Right cardiac atrium (tissue), 5 donors: ENCODE measurements around the gene TLE4. TPM values are rescaled to one million over a fixed set of nuclear protein-coding genes. Genes with fewer than 3 reads are reported as not detected.
A peak's percentile ranks its signal among the peaks of the same experiment; 100 is the strongest.

Experiments
- ATAC-seq, 2 donors: fragments of 200-7000 bp; cut with Tn5 transposase; one replicate each; pipeline versions ENCODE4 v1.8.0 to v1.9.1; 2020; ENCODE audit warnings: moderate library complexity in 2 of 2, mild to moderate bottlenecking in 1 of 2
- DNase-seq, 3 donors: peaks; one replicate each; pipeline ENCODE4 v3.0.0-alpha.2; 2020
- H3K27ac ChIP-seq: one replicate; pipeline ENCODE4 v1.5.1; 2013; ENCODE audit warnings: mild to moderate bottlenecking, low read length, control low read depth, moderate library complexity
- H3K27me3 ChIP-seq: one replicate; pipeline ENCODE4 v1.6.1; 2013; ENCODE audit not compliant: control insufficient read depth, insufficient read depth
- H3K4me1 ChIP-seq: one replicate; pipeline ENCODE4 v1.6.1; 2013; ENCODE audit warnings: low read length; ENCODE audit not compliant: control insufficient read depth, insufficient read depth
- H3K4me3 ChIP-seq: one replicate; pipeline ENCODE4 v1.5.1; 2013; ENCODE audit warnings: low read length, control low read depth
- H3K9me3 ChIP-seq: one replicate; pipeline ENCODE4 v1.6.1; 2013; ENCODE audit warnings: low read length; ENCODE audit not compliant: control insufficient read depth
- WGBS: extraction: QIAGEN DNeasy Blood & Tissue Kit; methylation state at CpG from one replicate; pipeline ENCODE4 v1.1.7; 2013; 5-methylcytosine and 5-hydroxymethylcytosine counted together
- intact Hi-C, 4 donors: fragments of 100-400 bp; cut with DNase I; formaldehyde crosslinking; loops; one replicate each; pipeline versions ENCODE4 v1.11.0 to v1.14.0; 2022 to 2023
- polyA plus RNA-seq: library from polyadenylated mRNA; stranded (reverse); fragments of 200-250 nt; gene quantifications from one replicate; pipeline ENCODE4 v1.2.3, GENCODE V29; 2013
- total RNA-seq, 4 donors: library from RNA; stranded (reverse); fragmentation: NEBNext Ultra II Directional; extraction: Animal tissue kit (Norgen Biotek cat#: 25700); gene quantifications; one replicate each; pipeline ENCODE4 v1.2.1, GENCODE V29; 2021
- donor health status: healthy with polysubstance abuse.
- donor health status: DM: no; HTN: yes; CAD: no.
- donor health status: DM: no; HTN: no; CAD: no.
- donor health status: DM: no; HTN: yes; CAD: no; lungs with severe emphysema.
- donor health status: DM: yes; HTN: yes; CAD: no.

The TLE4 gene
- total and polyA plus RNA-seq, 5 donors: 5.9 to 20.1 (median 17.6) TPM

- WGBS: 91% methylated on average over 7 of the region's 7 CpGs
- intact Hi-C loops: no loop called here
These were observed 138.2 kb downstream of the TLE4 start for GRCh38 chr9:79709743-79710674.

GRCh38 chr9:79711874-79712273, 140.1 kb downstream of the TLE4 start:
- intact Hi-C loops: no loop called here
- no peaks in the 10 kb centered on the region for H3K4me1 ChIP-seq
- ATAC-seq (no peak), DNase-seq (no peak)
- no peaks in the 10 kb centered on the region for H3K27me3 ChIP-seq
- no peaks in the 10 kb centered on the region for H3K9me3 ChIP-seq
- no peak overlapping the region for H3K4me3 ChIP-seq
- no peak overlapping the region for H3K27ac ChIP-seq

More at GRCh38 chr9:79709743-79710674, 138.2 kb downstream of the TLE4 start:
- no peaks in the 10 kb centered on the region for H3K4me1 ChIP-seq
- DNase-seq (no peak), ATAC-seq (no peak)
- H3K27ac ChIP-seq: no peak overlapping the region
- H3K27me3 ChIP-seq: no peaks in the 10 kb centered on the region
- H3K9me3 ChIP-seq: no peaks in the 10 kb centered on the region
- H3K4me3 ChIP-seq: no peak overlapping the region

GRCh38 chr9:79719021-79719420, 147.3 kb downstream of the TLE4 start:
- ATAC-seq (no peak), DNase-seq (no peak)
- no peaks in the 10 kb centered on the region for H3K4me1 ChIP-seq
- intact Hi-C loops: no loop called here
- H3K4me3 ChIP-seq: no peak overlapping the region
- WGBS: 92% methylated on average over 2 of the region's 2 CpGs
- H3K9me3 ChIP-seq: no peaks in the 10 kb centered on the region
- H3K27ac ChIP-seq: no peak overlapping the region
- H3K27me3 ChIP-seq: no peaks in the 10 kb centered on the region

GRCh38 chr9:79719989-79720388, 148.2 kb downstream of the TLE4 start:
- no peaks in the 10 kb centered on the region for H3K9me3 ChIP-seq

GRCh38 chr9:79731171-79731890, 159.6 kb downstream of the TLE4 start:
- WGBS: 79% methylated on average over 9 of the region's 9 CpGs
- DNase-seq (no peak), ATAC-seq (no peak)
- H3K4me1 ChIP-seq: no peaks in the 10 kb centered on the region
- intact Hi-C loops: no loop called here
- no peak overlapping the region for H3K27ac ChIP-seq
- H3K27me3 ChIP-seq: no peaks in the 10 kb centered on the region
- no peaks in the 10 kb centered on the region for H3K9me3 ChIP-seq
- no peak overlapping the region for H3K4me3 ChIP-seq

More at GRCh38 chr9:79719989-79720388, 148.2 kb downstream of the TLE4 start:
- no peak for DNase-seq
- no peak for ATAC-seq
- intact Hi-C loops: no loop called here
- H3K4me1 ChIP-seq: no peaks in the 10 kb centered on the region
- WGBS: 95% methylated on average over 11 of the region's 11 CpGs
- H3K27me3 ChIP-seq: no peaks in the 10 kb centered on the region
- no peak overlapping the region for H3K4me3 ChIP-seq
- no peak overlapping the region for H3K27ac ChIP-seq

- intact Hi-C loops: no loop called here
- Histone ChIP-seq H3K4me3 (no peak overlapping the region), H3K9me3 (no peaks in the 10 kb centered on the region), H3K27ac (no peak overlapping the region), H3K4me1 (no peaks in the 10 kb centered on the region), H3K27me3 (no peaks in the 10 kb centered on the region)
- no peak for ATAC-seq
- DNase-seq: no peak
- 53% methylated on average over 3 of the region's 3 CpGs for WGBS
These were observed 163.4 kb downstream of the TLE4 start for GRCh38 chr9:79735023-79735779.

- Histone ChIP-seq H3K4me3 (no peak overlapping the region), H3K4me1 (no peaks in the 10 kb centered on the region), H3K27ac (no peak overlapping the region), H3K9me3 (no peaks in the 10 kb centered on the region), H3K27me3 (no peaks in the 10 kb centered on the region)
- WGBS: 86% methylated on average over 5 of the region's 5 CpGs
- ATAC-seq (no peak), DNase-seq (no peak)
- intact Hi-C loops: no loop called here
These were observed 164.3 kb downstream of the TLE4 start for GRCh38 chr9:79736051-79736450.

- ATAC-seq (no peak), DNase-seq (no peak)
- Histone ChIP-seq H3K9me3 (no peaks in the 10 kb centered on the region), H3K27ac (no peak overlapping the region), H3K27me3 (no peaks in the 10 kb centered on the region), H3K4me3 (no peak overlapping the region), H3K4me1 (peaks cover 2% of the 10 kb centered on the region)
- WGBS: 50% methylated on average over 3 of the region's 3 CpGs
- intact Hi-C loops: no loop called here
These were observed 169.6 kb downstream of the TLE4 start for GRCh38 chr9:79741381-79741780.

- Histone ChIP-seq H3K4me3 (no peak overlapping the region), H3K9me3 (no peaks in the 10 kb centered on the region), H3K27ac (peak overlapping the region; percentile 50), H3K4me1 (peaks cover 2% of the 10 kb centered on the region), H3K27me3 (no peaks in the 10 kb centered on the region)
- ATAC-seq (peak; percentile 79 to 83), DNase-seq (no peak)
- intact Hi-C loops: no loop called here
- 33% methylated on average over 4 of the region's 4 CpGs for WGBS
These were observed 170.5 kb downstream of the TLE4 start for GRCh38 chr9:79742110-79742721.

- ATAC-seq: no peak
- H3K4me1 ChIP-seq: peaks cover 2% of the 10 kb centered on the region
- H3K9me3 ChIP-seq: no peaks in the 10 kb centered on the region
- no peak overlapping the region for H3K27ac ChIP-seq
- WGBS: 92% methylated on average over 6 of the region's 6 CpGs
- DNase-seq: no peak
- H3K4me3 ChIP-seq: no peak overlapping the region
- no peaks in the 10 kb centered on the region for H3K27me3 ChIP-seq
- intact Hi-C loops: no loop called here
These were observed 172.8 kb downstream of the TLE4 start for GRCh38 chr9:79744521-79744920.
